Lower leg skin (tissue), 4 donors: ENCODE data around the gene SLC7A5. TPM values are rescaled to one million over a fixed set of nuclear protein-coding genes. Genes with fewer than 3 reads are reported as not detected.
A peak's percentile ranks its signal among the peaks of the same experiment; 100 is the strongest.
"Not testable (repeated sequence)": the region's sequence is repeated elsewhere in the genome, so short reads cannot be mapped to it uniquely, and the experiment has no call there.

Experiments used
- DNase-seq, 2 donors: peaks; one replicate each; pipeline ENCODE4 v3.0.0-alpha.2; 2019; ENCODE audit warnings: low spot score in 2 of 2
- H3K4me3 ChIP-seq: fragments of 200-600 bp; sonication (generic); 2 replicates; pipeline ENCODE4 v1.5.1; 2017; ENCODE audit warnings: mild to moderate bottlenecking, low read depth; ENCODE audit not compliant: poor library complexity, severe bottlenecking
- CTCF ChIP-seq, 3 donors: fragments of 450-650 bp; IDR thresholded peaks; one replicate each; pipeline ENCODE4 v1.5.1; 2016; ENCODE audit warnings: antibody characterized with exemption in 3 of 3, mild to moderate bottlenecking in 3 of 3, moderate library complexity in 2 of 3
- POLR2A ChIP-seq, 2 donors: fragments of 450-650 bp; IDR thresholded peaks; one replicate each; pipeline ENCODE4 v1.6.1; 2016 to 2017; ENCODE audit warnings: antibody characterized with exemption in 2 of 2, mild to moderate bottlenecking in 1 of 2, moderate library complexity in 1 of 2
- WGBS, 2 donors: methylation state at CpG; one replicate each; pipeline ENCODE4 v1.1.5; 2018; 5-methylcytosine and 5-hydroxymethylcytosine counted together
- intact Hi-C: fragments of 100-400 bp; cut with DNase I; formaldehyde crosslinking; loops from one replicate; pipeline ENCODE4 v1.15.0; 2023; ENCODE audit warnings: low total_unique reads
- total RNA-seq, 4 donors: library from RNA; depleted of rRNA; stranded (reverse); fragments of >200 nt; gene quantifications; one replicate each; pipeline ENCODE4 v1.1.0, GENCODE V29; 2016

The SLC7A5 gene
- 10 to 100 TPM in 3 of 4 donors, 1 to 10 TPM in 1; 8.0 to 39.0 (median 19.4) TPM for total RNA-seq

GRCh38 chr16:87869061-87869878, at the start of gene SLC7A5:
SLC7A5 (minus strand) TSS chr16:87869507; CDS start chr16:87869422, 85 bp downstream.
- WGBS, 2 donors, result 1 to 3% methylated on average over 27 to 31 of the region's 109 CpGs
- intact Hi-C loops, result not testable (repeated sequence)
- H3K4me3 ChIP-seq, result peak within 1 kb of the TSS; percentile 15
- DNase-seq, result peak; percentile 56 to 94

- peak overlapping the region; percentile 10 for H3K4me3 ChIP-seq
- TF ChIP-seq POLR2A (IDR thresholded peaks at IDR 0.05) (no peak), CTCF (IDR thresholded peaks at IDR 0.05) (no peak)
- peak; percentile 48 to 92 for DNase-seq
- WGBS, 2 donors, result 36 to 49% methylated on average over 12 to 13 of the region's 13 CpGs
- intact Hi-C loops, result no loop called here
Observed at GRCh38 chr16:87918338-87918737, 49.0 kb upstream of the SLC7A5 start.

- intact Hi-C loops, result no loop called here
- 87% methylated on average over 9 of the region's 9 CpGs for WGBS, 2 donors
- DNase-seq, result no peak
Observed at GRCh38 chr16:87917503-87917902, 48.2 kb upstream of the SLC7A5 start.

GRCh38 chr16:87914812-87915211, 45.5 kb upstream of the SLC7A5 start:
- TF ChIP-seq POLR2A (IDR thresholded peaks at IDR 0.05), result no peak
- TF ChIP-seq CTCF (IDR thresholded peaks at IDR 0.05), result no peak
- 93 to 94% methylated on average over 25 of the region's 25 CpGs for WGBS, 2 donors
- DNase-seq, result no peak
- H3K4me3 ChIP-seq, result no peak overlapping the region
- intact Hi-C loops, result no loop called here

More at GRCh38 chr16:87917503-87917902, 48.2 kb upstream of the SLC7A5 start:
- TF ChIP-seq POLR2A (IDR thresholded peaks at IDR 0.05) (no peak), CTCF (IDR thresholded peaks at IDR 0.05) (no peak)
- no peak overlapping the region for H3K4me3 ChIP-seq

GRCh38 chr16:87914021-87914725, 44.9 kb upstream of the SLC7A5 start:
- intact Hi-C loops, H3K4me3 ChIP-seq, DNase-seq: not testable (repeated sequence)
- 74 to 81% methylated on average over 27 of the region's 27 CpGs for WGBS, 2 donors

GRCh38 chr16:87912691-87913090, 43.4 kb upstream of the SLC7A5 start:
- DNase-seq, H3K4me3 ChIP-seq, intact Hi-C loops: not testable (repeated sequence)
- 82 to 83% methylated on average over 18 of the region's 18 CpGs for WGBS, 2 donors

GRCh38 chr16:87911106-87911763, 41.9 kb upstream of the SLC7A5 start:
- 46 to 60% methylated on average over 21 to 23 of the region's 23 CpGs for WGBS, 2 donors
- intact Hi-C loops, H3K4me3 ChIP-seq: not testable (repeated sequence)
- peak; percentile 86 to 96 for DNase-seq
